NCI-H526 (cell line): ENCODE data around the gene HMGN5.

ENCODE experiments used
- DNase-seq, 2 experiments: peaks; one replicate each; lab custom pipeline; 2025; lab: John Stamatoyannopoulos, UW

HMGN5 gene

GRCh38 chrX:81120258-81120935 lies 81.3 kb downstream of the HMGN5 start:
- no peak for DNase-seq

- DNase-seq, result no peak
Observed at GRCh38 chrX:81114757-81115156, 87.0 kb downstream of the HMGN5 start.

- no peak for DNase-seq
Observed at GRCh38 chrX:81110286-81110685, 91.4 kb downstream of the HMGN5 start.

GRCh38 chrX:81082649-81083048 lies 119.1 kb downstream of the HMGN5 start:
- DNase-seq, result no peak
